ENCODE results near the gene LRCH4.

GRCh38 chr7:100539436-100540006 is 46.4 kb downstream of the LRCH4 start:
- TF ChIP-seq CTCF (conservative IDR thresholded peaks at IDR 0.05; ENCODE audit: low read length) (no peak), EZH2phosphoT487 (IDR thresholded peaks at IDR 0.05; ENCODE audit: borderline replicate concordance, low read depth, low read length) (no peak)
